D721Med (cell line): ENCODE measurements around the gene PPP1R9A.

Experiments
- DNase-seq: peaks from one replicate; pipeline ENCODE4 v3.0.0; 2011; ENCODE audit warnings: low spot score; ENCODE audit not compliant: insufficient read length
- FAIRE-seq: peaks from 2 replicates; lab custom pipeline; 2011; peaks lifted over from hg19 to GRCh38; lab: Jason Lieb, UNC
- CTCF ChIP-seq: IDR thresholded peaks from 2 replicates; pipeline ENCODE4 v1.5.1; 2012; ENCODE audit warnings: mild to moderate bottlenecking, control low read depth; ENCODE audit not compliant: insufficient read depth; ENCODE audit errors: missing control alignments

The PPP1R9A gene

GRCh38 chr7:95342029-95342428, 434.6 kb downstream of the PPP1R9A start:
- no peak for TF ChIP-seq CTCF
- DNase-seq: no peak
- FAIRE-seq: no peak

GRCh38 chr7:95342642-95343307, 435.4 kb downstream of the PPP1R9A start:
- no peak for FAIRE-seq
- DNase-seq: no peak
- TF ChIP-seq CTCF: peak; percentile 4
